A549 (cell line): ENCODE results near the gene WASHC3. TPM values are rescaled to one million over a fixed set of nuclear protein-coding genes. Genes with fewer than 3 reads are reported as not detected.

Source experiments
- ATAC-seq, 2 experiments: fragments of 200-7000 bp in 1 of 2; fragments of >200 bp in 1 of 2; cut with Nextera tagmentation in 1 of 2; cut with Tn5 transposase in 1 of 2; 3 replicates each; pipeline versions ENCODE4 v1.8.0 to v1.9.1; 2018 to 2020; ENCODE audit warnings: mild to moderate bottlenecking in 1 of 2, moderate library complexity in 1 of 2
- CTCF ChIA-PET: fragments of 300-600 bp; sonication (Branson Sonifier 250); formaldehyde crosslinking; extraction: SDS; loops from one replicate; lab custom pipeline; 2021; ENCODE audit warnings: antibody characterized with exemption, inconsistent platforms; lab: Yijun Ruan, JAX
- POLR2A ChIA-PET: fragments of 350-600 bp; formaldehyde crosslinking; extraction: SDS; loops from one replicate; lab custom pipeline; 2021; ENCODE audit warnings: antibody characterized with exemption, inconsistent platforms; lab: Yijun Ruan, JAX
- DNase-seq, 2 experiments: peaks; one replicate each; pipeline versions ENCODE4 v3.0.0 to v3.0.0-alpha.2; 2011 to 2016; ENCODE audit warnings: low read depth in 1 of 2, low spot score in 1 of 2
- FAIRE-seq: peaks from 2 replicates; lab custom pipeline; 2011; peaks lifted over from hg19 to GRCh38; lab: Jason Lieb, UNC
- H3K27ac ChIP-seq, 2 experiments: fragments of >200 bp; sonication (Bioruptor Twin); formaldehyde crosslinking; 3 replicates each; pipeline ENCODE4 v1.5.1; 2016 to 2017
- H3K4me1 ChIP-seq: fragments of >200 bp; sonication (Bioruptor Twin); formaldehyde crosslinking; 3 replicates; pipeline ENCODE4 v1.6.1; 2016
- H3K4me2 ChIP-seq: fragments of >200 bp; sonication (Bioruptor Twin); formaldehyde crosslinking; 3 replicates; pipeline ENCODE4 v1.6.1; 2016
- H3K4me3 ChIP-seq: fragments of >200 bp; sonication (Bioruptor Twin); formaldehyde crosslinking; 3 replicates; pipeline ENCODE4 v1.5.1; 2016
- H3K9me3 ChIP-seq: fragments of >200 bp; sonication (Bioruptor Twin); formaldehyde crosslinking; 3 replicates; pipeline ENCODE4 v1.6.1; 2016
- BHLHE40 ChIP-seq: IDR thresholded peaks from 2 replicates; pipeline ENCODE4 v1.6.1; 2012; ENCODE audit warnings: low read depth, low read length, inconsistent platforms
- CHD2 ChIP-seq: fragments of 150-350 bp; IDR thresholded peaks from 2 replicates; pipeline ENCODE4 v1.6.1; 2014; ENCODE audit warnings: low read length; ENCODE audit not compliant: partially characterized antibody
- EHMT2 ChIP-seq: fragments of 200-600 bp; sonication (generic); IDR thresholded peaks from 2 replicates; pipeline ENCODE4 v1.6.1; 2016; ENCODE audit warnings: antibody characterized with exemption, low read depth, mild to moderate bottlenecking, moderate library complexity
- HMGXB4 ChIP-seq: fragments of 250-450 bp; sonication (Bioruptor Pico); IDR thresholded peaks from 2 replicates; pipeline ENCODE4 v1.5.0; 2021; ENCODE audit warnings: mild to moderate bottlenecking, moderate library complexity, borderline replicate concordance
- MYC ChIP-seq: IDR thresholded peaks from 2 replicates; pipeline ENCODE4 v1.6.1; 2012; ENCODE audit warnings: mild to moderate bottlenecking, inconsistent platforms, low read length, improper control_type of control experiment, borderline replicate concordance
- POLR2AphosphoS2 ChIP-seq: conservative IDR thresholded peaks from 2 replicates; pipeline ENCODE4 v1.6.1; 2012; ENCODE audit warnings: low read length, improper control_type of control experiment, inconsistent platforms
- RCOR1 ChIP-seq: fragments of 150-350 bp; IDR thresholded peaks from 2 replicates; pipeline ENCODE4 v1.6.1; 2014; ENCODE audit warnings: antibody characterized with exemption, low read length, low read depth
- SMC3 ChIP-seq: fragments of >200 bp; sonication (Bioruptor Twin); formaldehyde crosslinking; IDR thresholded peaks from 3 replicates; pipeline ENCODE4 v1.6.1; 2018; ENCODE audit warnings: inconsistent platforms
- SREBF2 ChIP-seq: fragments of 450-650 bp; IDR thresholded peaks from 2 replicates; pipeline ENCODE4 v1.6.1; 2014; ENCODE audit warnings: mild to moderate bottlenecking, moderate library complexity
- WGBS: methylation state at CpG from one replicate; pipeline ENCODE4 v1.1.6; 2017; ENCODE audit errors: missing lambda C conversion rate; 5-methylcytosine and 5-hydroxymethylcytosine counted together
- polyA plus RNA-seq, 4 experiments: library from polyadenylated mRNA; depleted of rRNA in 3 of 4; stranded (reverse); fragments of >200 nt; fragmentation: RNase III in 1 of 4; extraction: RNeasy Plus Mini Kit Qiagen cat#74134 plus additional on column Dnase treatment in 1 of 4; gene quantifications; 2 replicates in 3 of 4; 3 replicates in 1 of 4; pipeline ENCODE4 v1.2.3, GENCODE V29; 2011 to 2017
- TF ChIP-seq, protein P1 (sequence below): fragments of 250-450 bp; sonication (Bioruptor Pico); IDR thresholded peaks from 2 replicates; pipeline ENCODE4 v1.5.0; 2020; ENCODE audit warnings: low read depth, mild to moderate bottlenecking, moderate library complexity
- TF ChIP-seq, protein P2 (sequence below): fragments of >200 bp; sonication (Bioruptor Twin); formaldehyde crosslinking; IDR thresholded peaks from 3 replicates; pipeline ENCODE4 v1.6.1; 2016
- TF ChIP-seq, protein P3 (sequence below): fragments of >200 bp; sonication (Bioruptor Twin); formaldehyde crosslinking; IDR thresholded peaks from 3 replicates; pipeline ENCODE4 v1.5.1; 2016

Gene WASHC3
- polyA plus RNA-seq, 2 of the 4 experiments (the other 2 are of a cell fraction): 39.1 to 54.9 TPM

GRCh38 chr12:102059343-102059742 lies 2.4 kb downstream of the WASHC3 start (continued):
- TF ChIP-seq HMGXB4: no peak

- TF ChIP-seq SREBF2: no peak
- TF ChIP-seq, protein P1, sequence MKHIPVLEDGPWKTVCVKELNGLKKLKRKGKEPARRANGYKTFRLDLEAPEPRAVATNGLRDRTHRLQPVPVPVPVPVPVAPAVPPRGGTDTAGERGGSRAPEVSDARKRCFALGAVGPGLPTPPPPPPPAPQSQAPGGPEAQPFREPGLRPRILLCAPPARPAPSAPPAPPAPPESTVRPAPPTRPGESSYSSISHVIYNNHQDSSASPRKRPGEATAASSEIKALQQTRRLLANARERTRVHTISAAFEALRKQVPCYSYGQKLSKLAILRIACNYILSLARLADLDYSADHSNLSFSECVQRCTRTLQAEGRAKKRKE: no peak
- TF ChIP-seq BHLHE40: no peak
- no peak for TF ChIP-seq EHMT2
- no peak for TF ChIP-seq RCOR1
- no peak for TF ChIP-seq CHD2
- no peak for FAIRE-seq
- ChIA-PET POLR2A (interaction anchor here (1.4 kb wide), 1 partner anchor 7 kb away, joined by 4 read pairs; the partner anchor contains the start of gene WASHC3), CTCF (no interaction called here)
- no peaks in the 10 kb centered on the region for H3K4me1 ChIP-seq
- H3K27ac ChIP-seq: no peak overlapping the region
- no peak for ATAC-seq
- H3K9me3 ChIP-seq: no peaks in the 10 kb centered on the region
- no peak overlapping the region for H3K4me3 ChIP-seq
- no peak for DNase-seq
- H3K4me2 ChIP-seq: no peak overlapping the region
- WGBS: 90% methylated on average over 4 of the region's 4 CpGs
Observed at GRCh38 chr12:102054345-102054744, 7.4 kb downstream of the WASHC3 start.

DNA sequence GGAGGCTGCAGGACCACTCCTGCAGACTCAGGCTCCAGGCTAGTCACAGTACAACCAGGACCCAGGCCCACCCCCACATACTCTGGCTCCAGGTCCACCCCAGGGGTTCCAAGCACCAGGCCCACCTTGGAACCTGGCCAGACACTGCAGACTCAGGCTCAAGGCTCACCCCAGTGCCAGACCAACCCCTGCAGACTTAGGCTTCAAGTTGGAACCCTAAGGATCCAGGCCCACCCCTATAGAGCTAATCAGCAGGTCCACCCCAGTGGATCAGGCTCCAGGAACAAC lies 8.8 kb downstream of the WASHC3 start:
- CTCF ChIA-PET: no interaction called here
- FAIRE-seq: no peak
- ATAC-seq: no peak

DNA sequence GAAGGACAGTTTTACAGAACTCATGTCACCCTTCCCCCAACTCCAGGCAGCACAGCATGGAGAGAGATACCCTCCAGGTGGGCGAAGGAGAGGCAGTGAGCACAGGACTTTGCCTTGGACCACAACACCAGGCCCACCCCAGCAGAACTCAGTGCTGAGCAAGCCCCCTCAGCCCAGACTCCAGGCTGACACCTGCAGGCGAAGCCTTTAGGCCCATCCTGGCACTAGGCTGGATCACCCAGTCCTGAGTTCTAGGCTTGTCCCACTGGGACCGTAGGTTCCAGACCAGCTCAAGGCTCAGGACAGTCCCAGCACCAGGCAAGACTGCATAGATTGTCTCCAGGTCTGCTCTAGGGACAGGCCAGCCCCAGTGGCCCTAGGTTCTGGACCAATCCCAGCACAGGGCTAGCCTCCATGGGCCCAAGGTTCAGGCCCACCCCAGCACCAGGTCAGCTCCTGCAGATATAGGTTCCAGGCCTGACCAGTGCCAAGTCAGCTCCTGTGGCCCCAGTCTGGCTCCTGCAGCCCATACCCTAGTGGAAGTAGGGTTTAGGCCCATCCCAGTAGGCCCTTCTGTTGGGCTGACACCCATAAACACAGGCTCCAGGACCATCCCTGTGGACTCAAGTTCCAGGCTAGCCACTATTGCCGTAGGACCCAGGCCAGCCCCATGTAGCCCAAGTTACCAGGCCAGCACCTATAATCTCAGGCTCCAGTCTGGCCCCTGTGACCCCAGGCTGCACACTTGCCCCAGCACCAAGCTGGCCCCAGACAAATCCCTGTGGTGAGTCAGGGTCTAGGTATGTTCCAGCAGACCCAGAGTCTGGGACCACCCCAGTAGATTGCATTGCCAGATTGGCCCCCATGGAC lies 9.4 kb downstream of the WASHC3 start:
- TF ChIP-seq, protein P2, sequence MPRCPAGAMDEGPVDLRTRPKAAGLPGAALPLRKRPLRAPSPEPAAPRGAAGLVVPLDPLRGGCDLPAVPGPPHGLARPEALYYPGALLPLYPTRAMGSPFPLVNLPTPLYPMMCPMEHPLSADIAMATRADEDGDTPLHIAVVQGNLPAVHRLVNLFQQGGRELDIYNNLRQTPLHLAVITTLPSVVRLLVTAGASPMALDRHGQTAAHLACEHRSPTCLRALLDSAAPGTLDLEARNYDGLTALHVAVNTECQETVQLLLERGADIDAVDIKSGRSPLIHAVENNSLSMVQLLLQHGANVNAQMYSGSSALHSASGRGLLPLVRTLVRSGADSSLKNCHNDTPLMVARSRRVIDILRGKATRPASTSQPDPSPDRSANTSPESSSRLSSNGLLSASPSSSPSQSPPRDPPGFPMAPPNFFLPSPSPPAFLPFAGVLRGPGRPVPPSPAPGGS: no peak
- ATAC-seq (peak in 1 of 2 experiments; percentile 29; a peak in 1 of 6 replicates), FAIRE-seq (no peak), DNase-seq (no peak)
- H3K4me2 ChIP-seq: no peak overlapping the region
- ChIA-PET CTCF (interaction anchor here (1.2 kb wide), 1 partner anchor 8 kb away, joined by 3 read pairs; no protein-coding TSS in a partner anchor), POLR2A (interaction anchor here (1.4 kb wide), 1 partner anchor 9 kb away, joined by 4 read pairs; the partner anchor contains the start of gene WASHC3)
- no peak overlapping the region for H3K27ac ChIP-seq
- no peak overlapping the region for H3K4me3 ChIP-seq
- WGBS: 88% methylated on average over 4 of the region's 4 CpGs
- H3K9me3 ChIP-seq: no peaks in the 10 kb centered on the region
- H3K4me1 ChIP-seq: no peaks in the 10 kb centered on the region

More for the DNA sequence above, 8.8 kb downstream of the WASHC3 start:
- no peak for DNase-seq
- Histone ChIP-seq H3K4me3 (no peak overlapping the region), H3K4me1 (no peaks in the 10 kb centered on the region), H3K9me3 (no peaks in the 10 kb centered on the region), H3K27ac (no peak overlapping the region), H3K4me2 (no peak overlapping the region)
- POLR2A ChIA-PET: interaction anchor here (1.4 kb wide), 1 partner anchor 9 kb away, joined by 4 read pairs; the partner anchor contains the start of gene WASHC3
- TF ChIP-seq, protein P3, sequence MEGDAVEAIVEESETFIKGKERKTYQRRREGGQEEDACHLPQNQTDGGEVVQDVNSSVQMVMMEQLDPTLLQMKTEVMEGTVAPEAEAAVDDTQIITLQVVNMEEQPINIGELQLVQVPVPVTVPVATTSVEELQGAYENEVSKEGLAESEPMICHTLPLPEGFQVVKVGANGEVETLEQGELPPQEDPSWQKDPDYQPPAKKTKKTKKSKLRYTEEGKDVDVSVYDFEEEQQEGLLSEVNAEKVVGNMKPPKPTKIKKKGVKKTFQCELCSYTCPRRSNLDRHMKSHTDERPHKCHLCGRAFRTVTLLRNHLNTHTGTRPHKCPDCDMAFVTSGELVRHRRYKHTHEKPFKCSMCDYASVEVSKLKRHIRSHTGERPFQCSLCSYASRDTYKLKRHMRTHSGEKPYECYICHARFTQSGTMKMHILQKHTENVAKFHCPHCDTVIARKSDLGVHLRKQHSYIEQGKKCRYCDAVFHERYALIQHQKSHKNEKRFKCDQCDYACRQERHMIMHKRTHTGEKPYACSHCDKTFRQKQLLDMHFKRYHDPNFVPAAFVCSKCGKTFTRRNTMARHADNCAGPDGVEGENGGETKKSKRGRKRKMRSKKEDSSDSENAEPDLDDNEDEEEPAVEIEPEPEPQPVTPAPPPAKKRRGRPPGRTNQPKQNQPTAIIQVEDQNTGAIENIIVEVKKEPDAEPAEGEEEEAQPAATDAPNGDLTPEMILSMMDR: no peak
- no peak for TF ChIP-seq POLR2AphosphoS2
- TF ChIP-seq SMC3: no peak
- TF ChIP-seq MYC: no peak
